HG02943 (cell line): ENCODE measurements around the gene GPR137B.

Experiments used
- ATAC-seq: cut with Tn5 transposase; IDR thresholded peaks from one replicate; pipeline ENCODE4 v1.9.1; 2021; ENCODE audit warnings: mild to moderate bottlenecking, low read depth, moderate library complexity; ENCODE audit not compliant: unreplicated experiment

Gene GPR137B

DNA sequence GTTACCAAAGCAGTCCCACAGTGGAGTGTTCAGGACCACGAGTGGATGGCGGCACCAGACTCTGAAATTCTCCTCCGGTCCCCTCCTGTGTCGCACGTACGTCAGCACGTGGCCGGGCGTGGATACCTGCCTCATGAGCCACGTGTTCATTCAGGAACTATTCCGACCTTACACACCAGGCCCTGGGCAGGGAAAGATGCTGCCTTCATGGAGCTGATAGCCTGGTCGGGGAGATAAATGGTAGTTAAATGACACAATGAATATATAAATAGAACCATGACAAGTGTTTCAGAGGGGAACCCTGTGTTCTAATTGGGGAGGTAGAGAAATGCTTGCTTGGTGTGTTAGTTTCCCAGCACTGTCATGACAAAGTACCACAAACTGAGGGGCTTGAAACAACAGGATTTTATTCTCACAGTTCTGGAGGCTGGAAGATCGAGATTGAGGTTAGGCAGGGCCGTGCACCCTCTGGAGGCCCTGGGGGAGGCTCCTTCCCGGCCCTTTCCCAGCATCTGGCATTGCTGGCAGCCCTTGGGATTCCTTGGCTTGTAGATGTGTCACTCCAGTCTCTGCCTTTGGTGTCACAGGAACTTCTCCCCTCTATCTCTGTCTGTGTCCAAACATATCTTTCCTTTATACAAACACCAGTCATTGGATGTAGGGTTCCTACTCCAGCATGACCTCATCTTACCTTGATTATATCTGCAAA is 28.9 kb upstream of the GPR137B start:
- ATAC-seq: no peak

DNA sequence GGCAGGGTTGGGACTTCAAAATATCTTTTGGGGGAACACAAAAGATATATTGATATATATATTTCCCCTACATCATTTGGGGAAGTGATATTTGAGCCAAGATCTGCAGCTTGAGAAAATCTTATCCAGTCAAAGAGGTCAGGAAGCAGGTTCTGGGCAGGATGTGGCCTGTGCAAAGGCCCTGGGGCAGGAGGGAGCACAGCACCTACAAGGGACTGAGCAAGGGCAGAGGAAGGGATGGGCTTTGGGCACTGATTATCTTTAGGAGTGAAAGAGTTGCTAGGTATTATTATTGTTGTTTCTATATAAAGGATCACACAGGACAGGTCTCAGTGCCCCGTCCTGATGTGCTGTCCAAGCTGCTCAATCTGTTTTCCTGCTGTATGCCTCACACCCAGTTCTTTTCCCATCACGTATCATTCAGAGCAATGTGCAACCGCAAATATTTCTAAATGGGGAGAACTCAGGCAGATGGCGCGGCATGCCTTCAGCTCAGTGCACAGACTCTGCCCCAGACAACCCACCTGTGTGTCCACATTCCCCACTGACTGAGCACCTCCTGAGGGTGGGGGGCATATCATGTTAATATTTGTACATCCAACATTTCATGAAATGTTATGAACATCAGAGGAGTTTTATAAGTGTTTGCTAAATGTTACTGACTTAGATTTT is 28.1 kb upstream of the GPR137B start:
- ATAC-seq: no peak

DNA sequence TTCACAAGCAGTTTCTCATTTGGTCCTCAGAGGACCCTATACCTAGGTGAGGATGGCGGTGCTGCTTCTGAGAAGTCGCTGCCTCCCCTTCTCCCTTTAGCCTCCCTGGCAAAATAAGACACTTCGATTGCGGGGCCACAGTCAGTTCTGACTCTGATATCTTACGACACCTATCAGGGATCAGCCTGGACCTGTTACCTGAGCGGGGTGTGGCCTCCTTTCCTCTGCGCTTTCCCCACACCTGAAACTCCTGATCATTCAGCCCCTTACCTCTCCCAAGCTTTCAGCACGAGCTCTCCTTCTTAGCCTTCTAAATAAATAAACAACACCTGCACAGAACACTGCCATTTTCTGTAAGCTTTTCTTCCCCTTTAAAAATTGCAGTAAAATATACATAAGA is 24.6 kb upstream of the GPR137B start:
- ATAC-seq: no peak

DNA sequence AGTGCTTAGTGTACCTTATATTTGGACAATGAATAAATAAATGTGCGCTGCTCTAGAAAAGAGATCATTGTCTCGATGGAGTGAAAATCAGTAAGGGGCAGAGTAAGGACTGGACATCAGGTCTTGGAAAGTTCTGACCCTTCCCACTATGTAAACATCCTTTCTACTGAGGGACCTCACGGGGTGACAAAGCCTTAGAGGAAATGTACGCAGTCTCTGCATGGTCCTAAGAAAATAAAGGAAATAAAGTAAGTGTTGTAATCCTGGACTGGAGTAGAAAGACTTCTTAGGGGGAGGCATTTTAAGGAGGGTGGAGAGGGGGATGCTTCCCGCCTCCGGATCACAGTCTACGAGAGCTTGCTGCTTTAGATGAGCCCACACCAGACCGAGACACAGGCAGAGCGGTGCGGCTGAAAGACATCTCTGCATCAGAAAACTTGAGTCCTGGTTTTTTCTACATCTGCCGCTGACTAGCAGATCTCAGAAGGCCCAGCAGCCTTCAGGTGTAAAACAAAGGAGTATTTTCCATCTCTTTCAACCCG is 22.3 kb upstream of the GPR137B start:
- ATAC-seq: no peak

DNA sequence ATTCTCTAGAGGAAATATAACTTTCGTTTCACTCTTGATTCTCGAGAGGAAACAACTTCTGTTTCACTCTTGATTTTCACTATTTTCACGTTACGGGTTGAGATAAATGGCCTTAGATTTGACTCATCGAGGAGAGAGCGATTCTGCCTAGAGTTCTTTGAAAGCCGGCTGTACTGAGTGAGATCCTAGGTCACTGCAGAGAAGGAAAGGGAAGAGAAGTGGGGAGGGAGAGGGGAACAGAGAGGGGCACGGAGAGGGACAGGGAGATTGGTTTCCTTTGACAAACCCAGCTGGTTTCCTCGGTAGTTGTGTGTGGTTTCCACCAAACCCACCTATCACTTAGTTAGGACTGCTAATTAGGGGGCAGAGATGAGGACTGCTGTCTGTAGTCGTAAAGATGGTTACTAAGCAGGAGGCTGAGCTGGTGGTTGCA is 21.6 kb upstream of the GPR137B start:
- ATAC-seq: no peak

DNA sequence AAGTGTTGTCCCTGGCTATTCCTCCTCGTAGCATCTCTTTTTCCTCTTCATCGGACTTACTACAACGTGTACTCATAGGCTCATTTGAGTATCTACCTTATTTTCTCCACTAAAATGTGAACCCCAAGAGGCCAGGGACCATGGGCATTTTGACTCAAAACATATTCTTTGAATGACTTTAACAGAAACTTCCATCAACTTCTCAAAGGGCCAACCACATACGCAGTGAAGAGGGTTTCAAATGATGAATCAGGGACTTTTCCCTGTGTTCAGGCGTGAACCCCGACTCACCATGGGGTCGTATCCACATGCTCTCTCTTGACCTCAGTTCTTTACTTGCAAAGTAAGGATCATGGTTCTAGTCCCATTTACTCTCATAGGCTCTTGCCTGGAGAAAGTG is 20.2 kb upstream of the GPR137B start:
- ATAC-seq: no peak

DNA sequence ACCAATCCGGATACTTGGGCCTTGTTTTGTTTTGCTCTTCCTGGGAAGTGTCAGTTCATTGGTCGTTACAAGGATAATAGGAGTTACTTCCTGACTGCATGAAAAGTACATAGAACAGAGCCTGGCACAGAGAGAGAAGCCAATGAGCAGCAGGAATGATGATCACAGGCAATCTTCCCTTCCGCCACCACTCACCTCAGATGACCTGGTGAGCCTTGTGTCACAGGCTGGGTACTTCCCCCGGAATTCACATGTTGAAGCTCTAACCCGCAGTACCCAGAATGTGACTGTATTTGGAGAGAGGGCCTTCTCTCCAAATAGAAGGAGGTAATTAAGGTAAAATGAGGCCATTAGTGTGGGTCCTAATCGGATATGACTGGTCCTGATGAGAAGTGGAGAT is 18.8 kb upstream of the GPR137B start:
- no peak for ATAC-seq

DNA sequence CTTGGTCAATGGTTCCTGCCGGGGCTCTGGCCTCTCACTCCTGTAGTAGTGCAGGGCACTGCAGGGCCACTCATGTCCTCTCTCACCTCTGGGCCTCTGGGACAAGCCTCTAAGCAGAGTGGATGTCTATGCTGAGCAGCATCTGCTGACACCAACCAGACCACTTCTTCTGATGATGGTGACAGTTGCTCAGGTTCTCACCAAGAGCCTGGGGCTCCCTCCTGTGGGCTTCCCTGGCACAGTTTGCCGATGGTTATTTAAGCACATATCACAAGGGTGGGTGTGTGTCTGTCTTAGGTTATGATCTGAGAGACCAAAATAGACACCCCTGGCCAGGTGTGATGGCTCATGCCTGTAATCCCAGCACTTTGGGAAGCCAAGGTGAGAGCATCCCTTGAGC is 17.4 kb upstream of the GPR137B start:
- no peak for ATAC-seq

DNA sequence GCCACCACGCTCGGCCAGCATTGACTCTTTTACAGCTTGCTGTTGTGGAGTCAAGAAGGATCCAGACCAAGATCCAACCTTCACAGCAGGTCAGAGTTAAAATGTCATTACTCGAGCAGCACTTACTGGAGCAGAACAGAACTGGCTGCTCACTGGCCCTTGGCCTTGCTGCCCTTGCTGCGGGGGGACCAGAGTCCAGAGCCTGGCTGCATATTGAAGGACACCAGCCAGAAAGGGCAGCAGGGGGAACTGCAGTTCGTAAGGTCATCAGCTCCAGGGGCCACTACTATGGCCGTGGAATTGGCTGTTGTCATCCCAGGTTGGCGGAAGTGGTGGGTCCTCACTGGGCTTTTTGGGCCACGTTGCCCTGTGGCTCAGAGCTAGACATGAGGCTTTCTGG is 15.3 kb upstream of the GPR137B start:
- no peak for ATAC-seq

DNA sequence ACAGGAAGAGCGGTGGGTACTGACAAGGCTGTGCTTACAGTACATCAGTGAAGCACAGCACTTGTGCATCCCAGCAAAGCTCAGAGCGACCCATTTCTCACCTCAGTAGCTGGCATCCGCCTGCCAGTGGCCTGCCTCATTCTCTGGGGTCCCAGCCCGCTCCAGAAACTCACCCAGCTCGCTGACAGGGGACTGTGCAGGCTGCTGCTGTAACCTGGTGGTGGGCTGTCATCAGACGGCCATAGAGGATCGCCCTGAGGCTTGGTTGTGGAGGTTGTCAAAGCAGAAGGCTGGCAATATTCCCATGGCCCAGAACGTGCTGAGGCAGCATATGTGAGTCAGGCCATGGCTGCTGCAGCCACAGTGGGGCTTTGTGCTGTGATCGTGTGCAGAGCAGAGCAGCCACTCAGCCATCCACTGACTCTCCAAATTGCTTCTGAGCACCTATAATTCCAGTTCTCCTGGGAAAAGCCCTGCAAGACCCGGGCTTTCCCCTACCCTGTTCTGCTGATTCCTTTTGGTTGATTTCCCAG is 13.6 kb upstream of the GPR137B start:
- ATAC-seq: no peak

DNA sequence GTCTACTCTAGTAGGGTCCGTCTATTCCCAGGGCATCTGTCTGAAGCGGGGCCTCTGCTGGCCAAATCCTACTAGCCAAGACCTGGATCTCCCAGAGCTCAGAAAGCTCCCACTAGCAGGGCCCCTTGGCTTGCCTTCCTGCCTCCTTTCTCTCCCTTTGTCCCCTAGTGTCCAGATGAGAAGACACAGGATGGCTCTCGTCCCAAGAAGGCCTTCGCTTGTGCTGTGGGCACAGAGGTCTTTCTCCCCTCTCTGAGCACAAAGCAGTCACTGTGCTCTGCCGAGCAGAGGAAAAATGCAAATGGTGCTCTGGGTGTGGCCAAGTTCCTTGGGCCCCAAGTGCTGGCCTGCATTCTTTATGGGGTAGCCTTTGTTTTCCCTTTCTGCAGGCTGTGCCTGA is 13.0 kb upstream of the GPR137B start:
- ATAC-seq: no peak

DNA sequence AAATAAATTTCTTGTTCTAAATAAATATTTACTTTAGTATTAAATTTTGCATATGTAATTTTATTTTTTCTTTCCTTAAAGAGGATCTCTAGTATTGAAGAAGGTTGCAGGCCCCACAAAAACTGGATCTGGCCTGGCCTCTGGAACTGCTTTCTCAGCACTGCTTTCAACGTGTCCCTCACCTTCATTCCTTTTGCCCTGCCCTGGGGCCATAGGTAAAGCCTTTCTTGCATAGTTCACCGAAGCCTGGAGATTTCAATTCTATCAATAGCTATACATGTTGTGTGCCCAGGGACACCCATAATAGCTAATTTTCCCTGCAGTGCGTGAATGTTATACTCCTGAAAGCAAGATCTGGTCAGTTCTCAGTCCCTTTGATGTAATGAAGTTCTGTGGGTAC is 12.0 kb upstream of the GPR137B start:
- no peak for ATAC-seq

DNA sequence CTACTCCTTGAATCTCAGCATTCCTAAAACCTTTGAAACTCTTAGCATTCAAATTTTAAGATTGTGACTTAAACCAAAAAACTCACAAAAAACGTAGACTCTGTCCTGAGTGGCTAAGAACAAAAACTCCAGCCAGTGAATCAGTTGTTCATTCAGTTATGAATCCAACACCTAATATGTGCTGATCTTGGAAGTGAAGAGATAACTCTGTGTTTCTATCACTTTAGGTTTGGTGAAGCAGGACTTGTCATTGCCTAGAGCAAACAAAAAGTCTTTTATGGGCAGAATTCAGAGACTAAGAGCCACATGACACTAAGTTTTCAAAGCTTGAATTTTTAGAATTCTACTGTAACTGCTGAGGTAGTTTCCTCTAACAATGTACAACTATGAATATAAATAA is 10.4 kb upstream of the GPR137B start:
- no peak for ATAC-seq

DNA sequence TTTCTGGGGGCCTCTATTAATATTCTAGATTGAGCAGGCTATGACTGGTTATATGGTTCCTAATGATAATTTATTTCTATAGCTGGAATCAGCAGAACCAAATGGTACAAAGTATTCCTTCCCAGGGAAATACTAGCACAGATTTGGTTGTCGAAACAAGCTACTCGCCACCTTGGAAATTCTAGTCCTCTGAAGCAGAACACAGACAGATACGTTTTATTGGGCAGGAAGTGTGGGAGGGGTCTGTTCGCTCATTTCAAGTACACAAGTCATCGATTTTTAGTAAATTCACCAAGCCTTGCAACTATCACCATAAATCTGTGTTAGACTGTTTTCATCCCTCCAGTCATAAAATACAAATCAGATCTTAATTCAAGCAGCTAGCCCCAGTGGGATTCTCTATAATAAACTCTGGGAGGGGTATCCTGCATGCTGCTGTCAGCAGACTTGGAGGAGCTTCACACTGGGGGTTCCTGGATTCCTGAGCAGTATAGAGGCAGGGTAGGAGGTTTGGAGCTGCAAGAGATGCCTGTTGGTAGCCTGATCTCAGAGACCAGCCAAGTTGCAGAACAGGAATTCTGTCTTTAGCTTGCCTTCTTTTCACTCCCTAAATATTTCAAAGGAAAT is 9.8 kb upstream of the GPR137B start:
- no peak for ATAC-seq

DNA sequence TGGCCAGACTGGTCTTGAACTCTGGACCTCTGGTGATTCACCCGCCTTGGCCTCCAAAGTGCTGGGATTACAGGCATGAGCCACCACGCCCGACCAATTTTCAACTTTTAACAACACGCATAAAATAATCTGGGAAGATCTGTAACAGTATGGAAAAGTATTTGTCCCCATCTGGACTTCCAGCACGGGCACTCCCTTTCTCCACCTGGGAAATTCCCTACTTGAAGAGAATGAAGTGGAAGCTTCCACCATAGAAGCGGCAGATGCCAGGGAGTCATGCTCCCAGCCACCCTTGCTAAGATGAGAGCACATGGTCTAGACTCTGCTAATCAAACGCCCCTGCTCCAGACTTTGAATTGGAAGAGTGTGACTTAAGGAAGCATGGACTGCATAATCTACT is 9.0 kb upstream of the GPR137B start:
- ATAC-seq: no peak

DNA sequence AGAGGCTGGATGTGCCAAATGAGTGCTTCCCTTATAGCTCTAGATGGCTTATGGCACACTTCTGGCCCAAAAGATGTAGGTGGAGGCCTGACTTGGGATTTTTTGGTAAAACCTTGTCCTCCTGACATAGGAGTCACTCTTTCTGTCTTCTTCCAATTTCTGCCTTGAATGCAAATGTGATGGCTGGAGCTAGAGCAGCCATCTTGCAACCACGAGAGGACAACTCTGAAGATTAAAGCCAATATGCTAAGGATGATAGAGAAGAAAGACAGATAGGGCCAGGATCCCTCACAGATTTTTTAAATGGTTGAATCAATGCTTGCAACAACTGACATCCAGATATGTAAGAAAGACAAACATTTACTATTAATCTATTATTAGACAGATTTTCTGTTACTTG is 8.5 kb upstream of the GPR137B start:
- no peak for ATAC-seq

DNA sequence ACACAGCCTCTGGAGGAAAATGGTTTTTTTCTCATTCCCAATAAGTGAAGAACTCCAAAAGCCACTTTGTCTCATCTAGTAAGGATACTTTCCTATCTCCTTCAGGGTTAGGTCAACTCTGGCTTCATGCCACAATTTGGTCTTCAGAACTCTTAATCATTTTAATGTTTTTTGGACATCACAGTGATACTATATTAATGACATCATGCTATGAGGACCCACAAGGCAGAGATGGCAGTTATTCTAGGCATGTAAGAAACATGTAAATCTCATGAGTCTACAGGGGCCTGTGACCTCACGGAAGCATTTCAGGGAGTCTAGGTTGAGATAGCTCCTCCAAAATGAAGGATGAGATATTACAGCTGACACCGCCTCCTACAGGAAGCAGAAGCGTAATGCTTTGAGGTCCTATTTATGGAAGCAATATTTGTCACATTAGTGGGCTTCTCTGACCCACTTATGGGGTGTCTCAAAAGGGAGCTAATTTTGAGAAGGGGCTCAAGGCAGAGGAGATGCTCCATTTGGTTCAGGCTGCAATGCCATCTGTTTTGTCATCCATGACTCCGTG is 5.0 kb upstream of the GPR137B start:
- no peak for ATAC-seq

DNA sequence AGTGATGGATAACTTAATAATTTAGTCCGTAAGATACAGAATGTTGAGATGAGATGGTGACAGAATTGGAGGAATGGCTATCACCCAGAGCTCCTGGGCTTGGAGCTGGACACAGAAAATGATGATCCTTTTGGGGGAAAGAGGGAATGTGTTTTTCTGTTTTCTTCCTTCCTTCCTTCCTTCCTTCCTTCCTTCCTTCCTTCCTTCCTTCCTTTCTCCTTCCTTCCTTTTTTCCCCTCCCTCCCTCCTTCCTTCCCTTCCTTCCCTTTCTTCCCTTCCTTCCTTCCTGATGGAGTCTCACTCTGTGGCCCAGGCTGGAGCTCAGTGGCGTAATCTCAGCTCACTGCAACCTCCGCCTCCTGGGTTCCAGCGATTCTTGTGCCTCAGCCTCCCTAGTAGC is 2.8 kb upstream of the GPR137B start:
- no peak for ATAC-seq

DNA sequence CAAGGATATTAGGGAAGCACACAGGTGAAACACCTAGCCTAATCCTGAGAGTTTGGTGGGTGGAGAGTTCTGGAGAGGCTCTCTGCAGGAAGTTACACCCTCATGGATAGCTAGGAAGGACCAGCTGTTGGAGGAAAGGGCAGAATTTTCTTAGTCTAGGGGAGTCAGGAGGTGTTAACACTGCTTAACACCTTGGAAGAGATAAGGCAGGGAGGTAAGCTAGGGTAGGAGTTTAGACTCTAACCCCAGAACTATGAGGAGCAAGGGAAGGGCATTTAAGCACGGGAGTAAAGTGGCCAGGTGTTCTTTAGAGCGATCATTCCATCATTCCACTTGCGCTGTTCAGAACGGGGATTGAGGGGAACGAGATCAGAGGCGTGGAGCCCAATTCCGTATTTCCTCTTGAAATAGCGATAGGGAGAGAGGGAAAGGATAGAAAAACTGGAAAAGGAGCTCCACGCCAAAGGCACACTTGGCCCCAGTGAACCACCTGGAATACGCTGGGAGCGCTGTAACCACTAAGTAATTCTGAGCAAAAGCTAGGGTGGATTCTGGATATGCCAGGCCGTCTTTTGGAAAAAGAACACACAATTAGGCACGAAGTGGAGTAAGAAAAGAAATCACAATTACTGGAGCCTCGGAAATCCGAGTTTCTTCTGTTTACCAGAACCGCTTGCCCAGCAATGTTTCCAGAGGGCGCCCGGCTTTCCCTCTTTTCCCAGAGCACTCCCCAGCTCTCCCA is 1.5 kb upstream of the GPR137B start:
- ATAC-seq: no peak

DNA sequence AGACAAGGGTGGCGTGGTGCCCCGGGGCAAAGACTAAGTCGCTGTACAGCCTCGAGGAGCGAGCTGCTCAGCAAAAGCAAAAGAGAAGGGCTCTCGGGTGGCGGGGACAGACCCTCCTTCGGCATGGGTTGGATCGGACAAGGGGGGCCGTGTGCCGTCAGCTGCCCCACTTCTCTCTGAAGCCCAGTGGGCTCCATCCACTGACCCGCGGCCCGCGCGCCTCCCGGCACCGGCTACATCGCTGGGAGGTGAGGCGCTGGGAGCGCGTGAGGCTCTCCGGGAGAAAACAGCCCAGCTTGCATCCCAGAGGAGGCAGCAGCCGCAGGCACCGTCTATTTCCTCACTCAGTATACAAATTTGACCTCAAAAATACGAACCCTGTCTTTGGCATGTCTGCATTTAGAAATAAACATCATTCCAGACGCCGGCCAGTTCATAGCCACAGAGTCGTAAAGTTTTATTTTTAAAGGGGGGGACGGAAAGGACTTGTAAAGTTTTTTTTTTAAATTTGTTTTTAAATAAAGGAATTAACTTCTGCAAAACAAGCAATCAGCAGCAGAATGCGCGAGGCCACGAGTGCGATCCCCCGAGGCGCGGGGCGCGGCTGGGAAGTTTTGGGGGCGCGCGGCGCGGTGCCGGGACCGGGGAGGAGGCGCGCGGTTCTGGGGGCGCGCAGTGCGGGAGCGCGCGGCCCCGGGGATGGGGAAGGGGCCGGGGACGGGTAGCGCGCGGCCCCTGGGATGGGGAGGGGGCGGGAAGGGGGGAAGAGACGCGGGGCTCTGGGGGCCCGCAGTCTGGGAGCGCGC is 689 bp upstream of the GPR137B start:
- no peak for ATAC-seq
